HepG2 (cell line): ENCODE results near the gene DEFB124. TPM values are rescaled to one million over a fixed set of nuclear protein-coding genes. Genes with fewer than 3 reads are reported as not detected.

Experiments used
- AFF4 ChIP-seq: sonication (generic); formaldehyde crosslinking; IDR thresholded peaks from 2 replicates; pipeline ENCODE4 v1.4.0; 2020; ENCODE audit warnings: missing genetic modification reagents
- CHD2 ChIP-seq: IDR thresholded peaks from 2 replicates; pipeline ENCODE4 v1.6.1; 2011; ENCODE audit warnings: low read depth, low read length, improper control_type of control experiment
- ELF4 ChIP-seq: sonication (generic); formaldehyde crosslinking; IDR thresholded peaks from 2 replicates; pipeline ENCODE4 v1.5.0; 2020; ENCODE audit warnings: missing genetic modification reagents, mild to moderate bottlenecking, moderate library complexity, borderline replicate concordance
- EP300 ChIP-seq, 3 experiments: sonication (generic) in 1 of 3; formaldehyde crosslinking in 1 of 3; IDR thresholded peaks; 2 replicates each; pipeline versions ENCODE4 v1.5.1 to v1.6.1; 2011 to 2020; ENCODE audit warnings: low read depth in 2 of 3, low read length in 2 of 3, borderline replicate concordance in 1 of 3, improper control_type of control experiment in 1 of 3, mild to moderate bottlenecking in 1 of 3, missing genetic modification reagents in 1 of 3, moderate library complexity in 1 of 3
- MAZ ChIP-seq, 2 experiments: sonication (generic) in 1 of 2; formaldehyde crosslinking in 1 of 2; IDR thresholded peaks; 2 replicates each; pipeline versions ENCODE4 v1.5.0 to v1.6.1; 2012 to 2020; ENCODE audit warnings: low read depth in 2 of 2, mild to moderate bottlenecking in 2 of 2, borderline replicate concordance in 1 of 2, improper control_type of control experiment in 1 of 2, low read length in 1 of 2, missing genetic modification reagents in 1 of 2, moderate library complexity in 1 of 2
- ZNF280D ChIP-seq: sonication (generic); formaldehyde crosslinking; IDR thresholded peaks from 2 replicates; pipeline ENCODE4 v1.5.1; 2020; ENCODE audit warnings: mild to moderate bottlenecking, missing genetic modification reagents
- ZNF513 ChIP-seq: sonication (generic); formaldehyde crosslinking; conservative IDR thresholded peaks from 2 replicates; pipeline ENCODE4 v1.5.0; 2020; ENCODE audit warnings: missing genetic modification reagents
- ZNF691 ChIP-seq: sonication (generic); formaldehyde crosslinking; IDR thresholded peaks from 2 replicates; pipeline ENCODE4 v1.4.0; 2020; ENCODE audit warnings: missing genetic modification reagents, low read depth, mild to moderate bottlenecking, borderline replicate concordance
- ZNF841 ChIP-seq: sonication (generic); formaldehyde crosslinking; IDR thresholded peaks from 2 replicates; pipeline ENCODE4 v1.8.1; 2023; ENCODE audit warnings: missing genetic modification reagents, borderline replicate concordance
- polyA plus RNA-seq, 8 experiments: library from polyadenylated mRNA; depleted of rRNA in 3 of 8; stranded (reverse) in 7 of 8; unstranded in 1 of 8; fragments of >200 nt; fragmentation: Illumina TruSeq in 4 of 8; extraction: Trizol in 4 of 8; gene quantifications; 2 replicates each; pipeline versions ENCODE4 v1.2.1 to v1.2.3, GENCODE V29; 2011 to 2016; ENCODE audit warnings: low read depth in 4 of 8, missing spikeins in 1 of 8, mixed read lengths in 1 of 8; ENCODE audit not compliant: insufficient read depth in 1 of 8
- total RNA-seq, 5 experiments: library from RNA; depleted of rRNA; stranded (reverse); fragments of >200 nt; fragmentation: Illumina TruSeq; extraction: Trizol; gene quantifications; 2 replicates each; pipeline ENCODE4 v1.2.3, GENCODE V29; 2016; ENCODE audit warnings: low read depth in 1 of 5

The DEFB124 gene
- total and polyA plus RNA-seq, 2 of the 13 experiments (the other 11 are each of a cell fraction or from before 2014, with no cell fraction given): not detected

GRCh38 chr20:31514154-31515071 is 39.5 kb upstream of the DEFB124 start, which contains the start of gene HM13 (continued):
- TF ChIP-seq AFF4 (CRISPR knock-in tag): no peak
- 0 out of 2 replicates have a peak, but pooled peaks have one; percentile 41 for TF ChIP-seq ZNF513 (CRISPR knock-in tag)
- TF ChIP-seq ZNF691 (CRISPR knock-in tag): peak; percentile 89
- peak; percentile 89 for TF ChIP-seq ZNF280D (CRISPR knock-in tag)
- no peak for TF ChIP-seq CHD2
- no peak for TF ChIP-seq ZNF841 (CRISPR knock-in tag)
- TF ChIP-seq ELF4 (CRISPR knock-in tag): peak; percentile 5; the same call in 1 of the 2 replicates
- TF ChIP-seq MAZ (IDR thresholded peaks at IDR 0.05; ENCODE audit: borderline replicate concordance, low read depth, low read length): peak; percentile 85; the same call in 1 of the 2 replicates
- peak; percentile 98 for TF ChIP-seq MAZ (CRISPR knock-in tag; IDR thresholded peaks at IDR 0.05; ENCODE audit: low read depth)
- TF ChIP-seq EP300 (IDR thresholded peaks at IDR 0.05; ENCODE audit: low read depth in 2 of 2, low read length in 2 of 2): peak in 1 of 2 experiments; percentile 59; a peak in 3 of 4 replicates
- no peak for TF ChIP-seq EP300 (CRISPR knock-in tag; IDR thresholded peaks at IDR 0.05; ENCODE audit: borderline replicate concordance)
